WTC11 (cell line): ENCODE measurements around the gene CAD. TPM values are rescaled to one million over a fixed set of nuclear protein-coding genes. Genes with fewer than 3 reads are reported as not detected.

ENCODE experiments used
- ATAC-seq: fragments of 200-7000 bp; cut with Tn5 transposase; 2 replicates; pipeline ENCODE4 v1.10.0; 2021; ENCODE audit warnings: mild to moderate bottlenecking, moderate library complexity
- CTCF ChIA-PET: fragments of 300-600 bp; sonication (Branson Sonifier 250); formaldehyde crosslinking; loops from one replicate; lab custom pipeline; 2021; ENCODE audit warnings: antibody characterized with exemption; lab: Charles Lee
- POLR2A ChIA-PET: fragments of 350-600 bp; sonication (Branson Sonifier 250); formaldehyde crosslinking; loops from one replicate; lab custom pipeline; 2021; ENCODE audit warnings: antibody characterized with exemption; lab: Charles Lee
- DNase-seq: peaks from one replicate; pipeline ENCODE4 v3.0.0; 2021; ENCODE audit warnings: low spot score
- H3K27ac Mint-ChIP-seq: 2 replicates; pipeline ENCODE4 v1.8.0; 2021; ENCODE audit warnings: mixed read lengths
- H3K27me3 Mint-ChIP-seq: 2 replicates; pipeline ENCODE4 v1.8.0; 2021; ENCODE audit warnings: low read depth, mild to moderate bottlenecking, moderate library complexity, mixed read lengths
- H3K36me3 Mint-ChIP-seq: 2 replicates; pipeline ENCODE4 v1.8.0; 2021; ENCODE audit warnings: mixed read lengths
- H3K4me1 Mint-ChIP-seq: 2 replicates; pipeline ENCODE4 v1.8.0; 2022; ENCODE audit warnings: mixed read lengths
- H3K4me3 Mint-ChIP-seq: 2 replicates; pipeline ENCODE4 v1.8.0; 2021; ENCODE audit warnings: mild to moderate bottlenecking, moderate library complexity, mixed read lengths
- H3K9me3 Mint-ChIP-seq: 2 replicates; pipeline ENCODE4 v1.8.0; 2021; ENCODE audit warnings: mixed read lengths
- CTCF ChIP-seq: fragments of 200-600 bp; IDR thresholded peaks from 2 replicates; pipeline ENCODE4 v1.8.0; 2022; ENCODE audit warnings: antibody characterized with exemption
- NR3C1 ChIP-seq: sonication (generic); formaldehyde crosslinking; conservative IDR thresholded peaks from 2 replicates; pipeline ENCODE4 v1.8.1; 2023; ENCODE audit warnings: low read depth, mild to moderate bottlenecking, missing genetic modification reagents
- PRDM15 ChIP-seq: sonication (generic); formaldehyde crosslinking; IDR thresholded peaks from 2 replicates; pipeline ENCODE4 v1.8.0; 2022; ENCODE audit warnings: missing genetic modification reagents
- TCF7 ChIP-seq: sonication (generic); formaldehyde crosslinking; IDR thresholded peaks from 2 replicates; pipeline ENCODE4 v1.8.0; 2022; ENCODE audit warnings: mild to moderate bottlenecking, low read depth, missing genetic modification reagents, moderate library complexity
- ZBTB43 ChIP-seq: sonication (generic); formaldehyde crosslinking; IDR thresholded peaks from 2 replicates; pipeline ENCODE4 v1.8.1; 2023; ENCODE audit warnings: mild to moderate bottlenecking, missing genetic modification reagents
- ZNF281 ChIP-seq: sonication (generic); formaldehyde crosslinking; IDR thresholded peaks from 2 replicates; pipeline ENCODE4 v1.8.0; 2023; ENCODE audit warnings: mild to moderate bottlenecking, missing genetic modification reagents
- total RNA-seq: library from RNA; stranded (reverse); gene quantifications from 3 replicates; pipeline ENCODE4 v1.2.3, GENCODE V29; 2021
- TF ChIP-seq, protein P1 (sequence below): sonication (generic); formaldehyde crosslinking; IDR thresholded peaks from 2 replicates; pipeline ENCODE4 v1.8.1; 2023; ENCODE audit warnings: mild to moderate bottlenecking, moderate library complexity, missing genetic modification reagents
- TF ChIP-seq, protein P2 (sequence below): sonication (generic); formaldehyde crosslinking; IDR thresholded peaks from 2 replicates; pipeline ENCODE4 v1.8.0; 2022; ENCODE audit warnings: mild to moderate bottlenecking, missing genetic modification reagents

CAD gene
- total RNA-seq, 1 experiment from 2014 or later = 178 TPM

DNA sequence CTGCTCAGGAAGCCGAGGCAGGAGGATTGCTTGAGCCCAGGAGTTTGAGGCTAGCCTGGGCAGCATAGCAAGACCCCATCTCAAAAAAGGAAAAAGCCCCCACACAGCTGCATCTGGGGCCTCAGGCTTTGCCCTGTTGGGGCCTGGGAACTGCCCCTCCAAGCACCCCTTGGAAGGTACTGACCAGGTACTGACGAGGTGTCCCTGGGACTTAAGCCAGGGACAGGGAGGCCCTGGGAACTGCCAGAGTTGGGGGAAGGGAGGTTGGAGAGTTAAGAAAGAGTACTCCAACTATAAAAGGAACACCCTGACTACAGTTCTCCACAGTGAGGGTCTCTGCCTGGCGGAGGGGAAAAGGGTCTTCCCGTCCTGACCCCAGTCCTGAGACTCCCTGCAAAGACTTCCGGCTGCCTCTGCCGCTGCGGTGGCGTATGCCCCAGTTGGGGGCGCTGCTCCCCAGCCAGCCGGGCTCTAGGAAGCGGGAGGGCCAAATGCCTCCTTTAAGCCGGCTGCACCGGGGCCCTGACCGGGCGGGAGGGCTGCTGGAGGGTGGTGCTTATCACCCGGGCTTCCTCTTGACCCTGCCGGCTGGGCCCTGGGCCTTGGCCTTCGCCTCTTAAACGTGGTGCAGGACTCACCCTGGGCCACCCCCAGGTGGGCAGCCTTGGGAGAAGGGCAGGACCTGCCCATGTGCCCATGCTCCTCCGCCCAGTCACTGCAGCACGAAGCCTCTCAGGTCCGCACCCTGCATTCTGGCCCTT is 32.9 kb downstream of the CAD start (continued):
- no peak for TF ChIP-seq TCF7
- TF ChIP-seq, protein P1, sequence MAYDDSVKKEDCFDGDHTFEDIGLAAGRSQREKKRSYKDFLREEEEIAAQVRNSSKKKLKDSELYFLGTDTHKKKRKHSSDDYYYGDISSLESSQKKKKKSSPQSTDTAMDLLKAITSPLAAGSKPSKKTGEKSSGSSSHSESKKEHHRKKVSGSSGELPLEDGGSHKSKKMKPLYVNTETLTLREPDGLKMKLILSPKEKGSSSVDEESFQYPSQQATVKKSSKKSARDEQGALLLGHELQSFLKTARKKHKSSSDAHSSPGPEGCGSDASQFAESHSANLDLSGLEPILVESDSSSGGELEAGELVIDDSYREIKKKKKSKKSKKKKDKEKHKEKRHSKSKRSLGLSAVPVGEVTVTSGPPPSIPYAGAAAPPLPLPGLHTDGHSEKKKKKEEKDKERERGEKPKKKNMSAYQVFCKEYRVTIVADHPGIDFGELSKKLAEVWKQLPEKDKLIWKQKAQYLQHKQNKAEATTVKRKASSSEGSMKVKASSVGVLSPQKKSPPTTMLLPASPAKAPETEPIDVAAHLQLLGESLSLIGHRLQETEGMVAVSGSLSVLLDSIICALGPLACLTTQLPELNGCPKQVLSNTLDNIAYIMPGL (CRISPR knock-in tag) = peak; percentile 59; the same call in 1 of the 2 replicates
- TF ChIP-seq ZNF281 = no peak
- no peak for TF ChIP-seq ZBTB43
- no peak; the same call in 1 of the 2 replicates for TF ChIP-seq PRDM15 (CRISPR knock-in tag)

- ChIA-PET POLR2A (interaction anchor here (0.5 to 1.2 kb wide), 3 partner anchors 25 to 502 kb away, joined by 3 to 6 read pairs (median 3); no protein-coding TSS in a partner anchor), CTCF (interaction anchor here (0.7 to 5.5 kb wide), 18 partner anchors 8 to 226 kb away, joined by 3 to 106 read pairs (median 6); partner anchors contain the start of genes EIF2B4, SLC30A3, TRIM54 and UCN)
- DNase-seq (no peak), ATAC-seq (peak; percentile 27)
- H3K27me3 Mint-ChIP-seq = peaks cover 7% of the 10 kb centered on the region
- H3K27ac Mint-ChIP-seq = no peak overlapping the region
- H3K36me3 Mint-ChIP-seq = no peaks in the 10 kb centered on the region
- H3K4me3 Mint-ChIP-seq = peak overlapping the region; percentile 63
- H3K4me1 Mint-ChIP-seq = peaks cover 18% of the 10 kb centered on the region
- TF ChIP-seq, protein P2, sequence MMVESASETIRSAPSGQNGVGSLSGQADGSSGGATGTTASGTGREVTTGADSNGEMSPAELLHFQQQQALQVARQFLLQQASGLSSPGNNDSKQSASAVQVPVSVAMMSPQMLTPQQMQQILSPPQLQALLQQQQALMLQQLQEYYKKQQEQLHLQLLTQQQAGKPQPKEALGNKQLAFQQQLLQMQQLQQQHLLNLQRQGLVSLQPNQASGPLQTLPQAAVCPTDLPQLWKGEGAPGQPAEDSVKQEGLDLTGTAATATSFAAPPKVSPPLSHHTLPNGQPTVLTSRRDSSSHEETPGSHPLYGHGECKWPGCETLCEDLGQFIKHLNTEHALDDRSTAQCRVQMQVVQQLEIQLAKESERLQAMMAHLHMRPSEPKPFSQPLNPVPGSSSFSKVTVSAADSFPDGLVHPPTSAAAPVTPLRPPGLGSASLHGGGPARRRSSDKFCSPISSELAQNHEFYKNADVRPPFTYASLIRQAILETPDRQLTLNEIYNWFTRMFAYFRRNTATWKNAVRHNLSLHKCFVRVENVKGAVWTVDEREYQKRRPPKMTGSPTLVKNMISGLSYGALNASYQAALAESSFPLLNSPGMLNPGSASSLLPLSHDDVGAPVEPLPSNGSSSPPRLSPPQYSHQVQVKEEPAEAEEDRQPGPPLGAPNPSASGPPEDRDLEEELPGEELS (CRISPR knock-in tag) = no peak
- no peak for TF ChIP-seq NR3C1 (CRISPR knock-in tag)
- TF ChIP-seq CTCF = 0 out of 2 replicates have a peak, but pooled peaks have one; percentile 13
- H3K9me3 Mint-ChIP-seq = no peaks in the 10 kb centered on the region
Observed at GRCh38 chr2:27250652-27251379, 33.6 kb downstream of the CAD start.
